Upper lobe of left lung (tissue), 6 donors: ENCODE data around the gene RAD21L1. TPM values are rescaled to one million over a fixed set of nuclear protein-coding genes. Genes with fewer than 3 reads are reported as not detected.

Experiments
- ATAC-seq, 2 donors: fragments of 200-7000 bp; cut with Tn5 transposase; one replicate each; pipeline ENCODE4 v1.9.1; 2022; ENCODE audit warnings: mild to moderate bottlenecking in 2 of 2, moderate library complexity in 2 of 2; ENCODE audit not compliant: low FRiP score in 2 of 2
- DNase-seq, 2 donors: peaks; one replicate each; pipeline ENCODE4 v3.0.0-alpha.2; 2019 to 2020
- H3K27ac ChIP-seq, 4 donors: fragments of 200-600 bp; sonication (generic); one replicate each; pipeline ENCODE4 v1.5.1; 2016 to 2019
- H3K27me3 ChIP-seq, 4 donors: fragments of 200-600 bp; sonication (generic); one replicate each; pipeline ENCODE4 v1.5.1; 2017 to 2019
- H3K36me3 ChIP-seq, 4 donors: fragments of 200-600 bp; sonication (generic); one replicate each; pipeline ENCODE4 v1.5.1; 2016 to 2019
- H3K4me1 ChIP-seq, 4 donors: fragments of 200-600 bp; sonication (generic); one replicate each; pipeline ENCODE4 v1.5.1; 2018 to 2019
- H3K4me3 ChIP-seq, 4 donors: fragments of 200-600 bp; sonication (generic); one replicate each; pipeline ENCODE4 v1.5.1; 2017 to 2019; ENCODE audit warnings: mild to moderate bottlenecking in 2 of 4, moderate library complexity in 1 of 4
- H3K9me3 ChIP-seq, 4 donors: fragments of 200-600 bp; sonication (generic); one replicate each; pipeline ENCODE4 v1.5.1; 2018 to 2019
- CTCF ChIP-seq, 6 experiments: fragments of 450-650 bp in 4 of 6; fragments of 200-600 bp in 2 of 6; sonication (generic) in 2 of 6; IDR thresholded peaks; one replicate each; pipeline ENCODE4 v1.5.1; 2016 to 2019; ENCODE audit warnings: antibody characterized with exemption in 6 of 6
- EP300 ChIP-seq, 4 donors: sonication (generic); formaldehyde crosslinking; IDR thresholded peaks; one replicate each; pipeline ENCODE4 v1.5.1; 2017; ENCODE audit warnings: antibody characterized with exemption in 4 of 4, control low read depth in 2 of 4
- POLR2A ChIP-seq, 4 donors: fragments of 450-650 bp; IDR thresholded peaks; one replicate each; pipeline ENCODE4 v1.5.1; 2016 to 2017; ENCODE audit warnings: antibody characterized with exemption in 4 of 4, mild to moderate bottlenecking in 2 of 4
- POLR2AphosphoS5 ChIP-seq, 2 donors: sonication (generic); formaldehyde crosslinking; IDR thresholded peaks; one replicate each; pipeline ENCODE4 v1.5.1; 2017; ENCODE audit warnings: antibody characterized with exemption in 2 of 2
- WGBS, 2 donors: methylation state at CpG; one replicate each; pipeline ENCODE4 v1.1.5; 2017 to 2018; 5-methylcytosine and 5-hydroxymethylcytosine counted together
- total RNA-seq, 6 donors: library from RNA; depleted of rRNA in 4 of 6; stranded (reverse); fragments of >200 nt in 4 of 6; gene quantifications; one replicate each; pipeline versions ENCODE4 v1.1.0 to v1.2.1, GENCODE V29; 2016 to 2021
- donor health status: DM: no; HTN: no; CAD: no; lungs with moderate emphysema.
- donor health status: DM: no; HTN: yes; CAD: no; lungs with severe emphysema.

RAD21L1 gene
- total RNA-seq, 6 donors from 2014 or later = not detected

- Histone ChIP-seq H3K27ac (peak overlapping the region; percentile 38 to 69 (median 53)), H3K4me3 (no peak overlapping the region), H3K36me3 (no peaks in the 10 kb centered on the region), H3K27me3 (no peaks in the 10 kb centered on the region), H3K9me3 (no peaks in the 10 kb centered on the region), H3K4me1 (peaks cover 0 to 11% (median 10%) of the 10 kb centered on the region in 4 donors)
- WGBS, 2 donors = 68 to 79% methylated on average over 2 of the region's 2 CpGs
- no peak for DNase-seq
- peak in 1 of 2 donors; percentile 31 for ATAC-seq
- peak in 1 of 4 donors; percentile 1 for TF ChIP-seq POLR2A (IDR thresholded peaks at IDR 0.05)
- peak in 2 of 4 donors; percentile 7 to 43 for TF ChIP-seq EP300 (IDR thresholded peaks at IDR 0.05)
- TF ChIP-seq CTCF (IDR thresholded peaks at IDR 0.05) = peak in 1 of 6 experiments; percentile 1
- TF ChIP-seq POLR2AphosphoS5 (IDR thresholded peaks at IDR 0.05) = peak; percentile 18 to 58
These were observed 21.3 kb upstream of the RAD21L1 start for GRCh38 chr20:1204576-1204975.

DNA sequence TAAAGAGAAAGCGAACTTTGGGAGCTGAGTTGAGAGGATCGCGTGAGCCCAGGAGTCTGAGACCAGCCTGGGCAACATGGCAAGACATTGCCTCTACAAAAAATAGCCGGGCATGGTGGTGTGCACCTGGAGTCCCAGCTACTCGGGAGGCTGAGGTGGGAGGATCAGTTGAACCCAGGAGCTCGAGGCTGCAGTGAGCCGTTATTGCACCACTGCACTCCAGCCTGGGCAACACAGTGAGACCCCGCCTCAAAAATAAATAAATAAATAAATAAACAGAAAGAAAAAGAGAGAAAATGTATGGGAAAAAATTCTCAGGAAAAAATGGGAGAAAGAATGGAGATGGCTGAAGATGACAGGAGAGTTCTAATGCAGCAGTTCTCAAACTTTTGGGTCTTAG lies 20.0 kb upstream of the RAD21L1 start:
- ATAC-seq (no peak), DNase-seq (no peak)
- TF ChIP-seq POLR2A (IDR thresholded peaks at IDR 0.05) = no peak
- no peak for TF ChIP-seq POLR2AphosphoS5 (IDR thresholded peaks at IDR 0.05)
- no peak for TF ChIP-seq CTCF (IDR thresholded peaks at IDR 0.05)
- no peak for TF ChIP-seq EP300 (IDR thresholded peaks at IDR 0.05)
- WGBS, 2 donors = 86 to 94% methylated on average over 8 of the region's 8 CpGs
- Histone ChIP-seq H3K27ac (peak overlapping the region in 3 of 4 donors; percentile 27 to 33 (median 30)), H3K4me1 (peaks cover 0 to 7% (median 6%) of the 10 kb centered on the region in 4 donors), H3K27me3 (no peaks in the 10 kb centered on the region), H3K9me3 (no peaks in the 10 kb centered on the region), H3K4me3 (no peak overlapping the region), H3K36me3 (no peaks in the 10 kb centered on the region)

GRCh38 chr20:1206366-1207148 lies 19.3 kb upstream of the RAD21L1 start:
- peaks cover 0 to 7% (median 6%) of the 10 kb centered on the region in 4 donors for H3K4me1 ChIP-seq
- H3K36me3 ChIP-seq = no peaks in the 10 kb centered on the region
- DNase-seq (peak in 1 of 2 donors; percentile 74), ATAC-seq (peak in 1 of 2 donors; percentile 42)
- no peak overlapping the region for H3K4me3 ChIP-seq
- H3K27me3 ChIP-seq = no peaks in the 10 kb centered on the region
- WGBS, 2 donors = 78 to 82% methylated on average over 14 to 19 of the region's 19 CpGs
- peak overlapping the region in 3 of 4 donors; percentile 4 to 52 (median 27) for H3K27ac ChIP-seq
- TF ChIP-seq POLR2AphosphoS5 (IDR thresholded peaks at IDR 0.05) (no peak), POLR2A (IDR thresholded peaks at IDR 0.05) (no peak), CTCF (IDR thresholded peaks at IDR 0.05) (no peak), EP300 (IDR thresholded peaks at IDR 0.05) (no peak)
- H3K9me3 ChIP-seq = no peaks in the 10 kb centered on the region

DNA sequence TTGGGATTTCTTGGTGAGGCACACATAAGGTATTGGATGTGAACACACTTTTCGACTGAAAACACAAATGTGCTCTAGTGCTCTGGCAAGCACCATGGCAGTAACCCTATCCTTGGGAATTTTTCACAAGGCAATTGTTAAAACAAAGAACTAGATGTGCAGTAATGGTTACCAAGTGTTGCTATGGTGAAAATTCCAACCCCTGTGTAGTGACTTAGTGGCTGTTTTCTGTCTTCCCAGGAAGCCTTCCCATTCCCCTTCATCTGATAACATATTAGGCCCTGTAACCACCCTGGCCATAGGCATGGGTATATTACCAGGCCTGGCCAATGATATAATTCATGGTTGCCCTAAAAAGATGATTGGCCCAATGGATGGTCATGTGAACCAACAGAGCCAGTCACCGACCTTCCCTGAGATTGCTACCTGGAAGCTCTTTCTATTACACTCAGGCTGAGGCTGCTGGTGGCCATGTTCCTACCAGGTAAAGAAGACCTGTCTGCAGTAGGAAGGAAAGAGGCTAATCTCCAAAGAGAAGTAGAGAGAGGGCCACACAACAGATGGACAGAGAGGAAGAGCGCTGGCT lies 18.5 kb upstream of the RAD21L1 start:
- 92% methylated on average over 3 of the region's 3 CpGs for WGBS, 2 donors
- TF ChIP-seq EP300 (IDR thresholded peaks at IDR 0.05) (no peak), CTCF (IDR thresholded peaks at IDR 0.05) (no peak), POLR2A (IDR thresholded peaks at IDR 0.05) (no peak), POLR2AphosphoS5 (IDR thresholded peaks at IDR 0.05) (no peak)
- DNase-seq (no peak), ATAC-seq (no peak)
- H3K36me3 ChIP-seq = no peaks in the 10 kb centered on the region
- no peaks in the 10 kb centered on the region for H3K27me3 ChIP-seq
- H3K27ac ChIP-seq = no peak overlapping the region
- no peak overlapping the region for H3K4me3 ChIP-seq
- H3K9me3 ChIP-seq = no peaks in the 10 kb centered on the region
- peaks cover 0 to 7% (median 6%) of the 10 kb centered on the region in 4 donors for H3K4me1 ChIP-seq
